Stomach (tissue), 4 donors: ENCODE results near the gene ROBO1.

Experiments
- CTCF ChIP-seq, 7 experiments: fragments of 450-650 bp in 4 of 7; fragments of 200-600 bp in 3 of 7; sonication (generic) in 3 of 7; IDR thresholded peaks; one replicate each; pipeline ENCODE4 v1.5.1; 2016 to 2019; ENCODE audit warnings: antibody characterized with exemption in 7 of 7, control low read depth in 2 of 7, mild to moderate bottlenecking in 1 of 7
- POLR2AphosphoS5 ChIP-seq, 3 donors: sonication (generic); formaldehyde crosslinking; IDR thresholded peaks; one replicate each; pipeline ENCODE4 v1.6.1; 2016; ENCODE audit warnings: antibody characterized with exemption in 3 of 3

GRCh38 chr3:78993375-78993774 lies 774.4 kb downstream of the ROBO1 start:
- TF ChIP-seq POLR2AphosphoS5 (IDR thresholded peaks at IDR 0.05) (no peak), CTCF (IDR thresholded peaks at IDR 0.05) (no peak)
